ENCODE results near the gene IFNGR2.

DNA sequence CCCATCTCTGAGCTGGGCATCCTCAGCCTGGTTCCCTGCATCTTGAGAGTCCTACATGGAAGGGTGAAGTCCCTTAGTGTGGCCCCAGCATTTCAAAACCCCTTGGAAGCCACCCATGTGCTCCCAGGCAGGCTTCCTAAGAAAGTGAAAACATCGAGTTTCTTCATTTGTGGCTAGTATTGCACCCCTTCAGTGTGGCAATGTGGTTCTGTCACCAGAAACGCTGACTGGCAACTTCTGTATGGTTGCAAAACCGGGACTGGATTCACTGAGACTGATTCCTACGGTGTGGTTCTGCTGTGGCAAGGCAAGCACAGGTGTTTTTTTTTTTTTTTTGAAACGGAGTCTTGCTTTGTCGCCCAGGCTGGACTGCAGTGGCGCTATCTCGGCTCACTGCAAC, 9.0 kb upstream of the IFNGR2 start:
- no peak for TF ChIP-seq POLR2A (IDR thresholded peaks at IDR 0.05; ENCODE audit: low read length)
- no peak for TF ChIP-seq GATA1 (IDR thresholded peaks at IDR 0.05; ENCODE audit: low read depth, low read length)
